ENCODE results near the gene WWC2.

DNA sequence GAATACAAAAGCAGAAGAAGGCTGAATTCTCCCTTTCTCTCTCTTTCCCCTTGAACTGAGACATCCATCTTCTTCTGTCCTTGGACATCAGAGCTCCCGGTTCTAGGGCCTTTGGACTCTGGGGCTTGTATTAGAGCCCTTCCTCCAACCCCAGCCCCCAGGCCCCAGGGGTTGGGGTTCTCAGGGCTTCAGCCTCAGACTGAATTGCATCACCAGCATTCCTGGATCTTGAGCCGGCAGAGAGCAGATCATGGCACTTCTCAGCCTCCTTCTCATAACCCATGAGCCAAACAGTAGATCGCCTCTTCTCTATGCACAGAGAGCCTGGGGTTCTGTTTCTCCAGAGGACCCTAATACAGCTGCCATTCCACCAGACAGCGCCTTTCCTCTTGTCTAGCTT is 248.5 kb downstream of the WWC2 start:
- TF ChIP-seq ZNF558 (tag by site-specific recombination; IDR thresholded peaks at IDR 0.05) (no peak), ZNF184 (tag by site-specific recombination; IDR thresholded peaks at IDR 0.05) (no peak), ZNF138 (tag by site-specific recombination; IDR thresholded peaks at IDR 0.05; ENCODE audit: borderline replicate concordance) (no peak), KLF8 (tag by site-specific recombination; IDR thresholded peaks at IDR 0.05) (no peak), ZNF211 (tag by site-specific recombination; IDR thresholded peaks at IDR 0.05; ENCODE audit: low read depth) (no peak), HOXA7 (CRISPR knock-in tag; IDR thresholded peaks at IDR 0.05; ENCODE audit: borderline replicate concordance) (no peak), ZNF266 (tag by site-specific recombination; IDR thresholded peaks at IDR 0.05; ENCODE audit: low read depth) (no peak), ZNF292 (tag by site-specific recombination; IDR thresholded peaks at IDR 0.05; ENCODE audit: borderline replicate concordance, low read depth) (no peak)
- TF ChIP-seq, protein P1, sequence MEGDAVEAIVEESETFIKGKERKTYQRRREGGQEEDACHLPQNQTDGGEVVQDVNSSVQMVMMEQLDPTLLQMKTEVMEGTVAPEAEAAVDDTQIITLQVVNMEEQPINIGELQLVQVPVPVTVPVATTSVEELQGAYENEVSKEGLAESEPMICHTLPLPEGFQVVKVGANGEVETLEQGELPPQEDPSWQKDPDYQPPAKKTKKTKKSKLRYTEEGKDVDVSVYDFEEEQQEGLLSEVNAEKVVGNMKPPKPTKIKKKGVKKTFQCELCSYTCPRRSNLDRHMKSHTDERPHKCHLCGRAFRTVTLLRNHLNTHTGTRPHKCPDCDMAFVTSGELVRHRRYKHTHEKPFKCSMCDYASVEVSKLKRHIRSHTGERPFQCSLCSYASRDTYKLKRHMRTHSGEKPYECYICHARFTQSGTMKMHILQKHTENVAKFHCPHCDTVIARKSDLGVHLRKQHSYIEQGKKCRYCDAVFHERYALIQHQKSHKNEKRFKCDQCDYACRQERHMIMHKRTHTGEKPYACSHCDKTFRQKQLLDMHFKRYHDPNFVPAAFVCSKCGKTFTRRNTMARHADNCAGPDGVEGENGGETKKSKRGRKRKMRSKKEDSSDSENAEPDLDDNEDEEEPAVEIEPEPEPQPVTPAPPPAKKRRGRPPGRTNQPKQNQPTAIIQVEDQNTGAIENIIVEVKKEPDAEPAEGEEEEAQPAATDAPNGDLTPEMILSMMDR (tag by site-specific recombination; IDR thresholded peaks at IDR 0.05) = no peak
- TF ChIP-seq, protein P2, sequence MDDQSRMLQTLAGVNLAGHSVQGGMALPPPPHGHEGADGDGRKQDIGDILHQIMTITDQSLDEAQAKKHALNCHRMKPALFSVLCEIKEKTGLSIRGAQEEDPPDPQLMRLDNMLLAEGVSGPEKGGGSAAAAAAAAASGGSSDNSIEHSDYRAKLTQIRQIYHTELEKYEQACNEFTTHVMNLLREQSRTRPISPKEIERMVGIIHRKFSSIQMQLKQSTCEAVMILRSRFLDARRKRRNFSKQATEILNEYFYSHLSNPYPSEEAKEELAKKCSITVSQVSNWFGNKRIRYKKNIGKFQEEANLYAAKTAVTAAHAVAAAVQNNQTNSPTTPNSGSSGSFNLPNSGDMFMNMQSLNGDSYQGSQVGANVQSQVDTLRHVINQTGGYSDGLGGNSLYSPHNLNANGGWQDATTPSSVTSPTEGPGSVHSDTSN (CRISPR knock-in tag; IDR thresholded peaks at IDR 0.05) = no peak
- TF ChIP-seq, protein P3, sequence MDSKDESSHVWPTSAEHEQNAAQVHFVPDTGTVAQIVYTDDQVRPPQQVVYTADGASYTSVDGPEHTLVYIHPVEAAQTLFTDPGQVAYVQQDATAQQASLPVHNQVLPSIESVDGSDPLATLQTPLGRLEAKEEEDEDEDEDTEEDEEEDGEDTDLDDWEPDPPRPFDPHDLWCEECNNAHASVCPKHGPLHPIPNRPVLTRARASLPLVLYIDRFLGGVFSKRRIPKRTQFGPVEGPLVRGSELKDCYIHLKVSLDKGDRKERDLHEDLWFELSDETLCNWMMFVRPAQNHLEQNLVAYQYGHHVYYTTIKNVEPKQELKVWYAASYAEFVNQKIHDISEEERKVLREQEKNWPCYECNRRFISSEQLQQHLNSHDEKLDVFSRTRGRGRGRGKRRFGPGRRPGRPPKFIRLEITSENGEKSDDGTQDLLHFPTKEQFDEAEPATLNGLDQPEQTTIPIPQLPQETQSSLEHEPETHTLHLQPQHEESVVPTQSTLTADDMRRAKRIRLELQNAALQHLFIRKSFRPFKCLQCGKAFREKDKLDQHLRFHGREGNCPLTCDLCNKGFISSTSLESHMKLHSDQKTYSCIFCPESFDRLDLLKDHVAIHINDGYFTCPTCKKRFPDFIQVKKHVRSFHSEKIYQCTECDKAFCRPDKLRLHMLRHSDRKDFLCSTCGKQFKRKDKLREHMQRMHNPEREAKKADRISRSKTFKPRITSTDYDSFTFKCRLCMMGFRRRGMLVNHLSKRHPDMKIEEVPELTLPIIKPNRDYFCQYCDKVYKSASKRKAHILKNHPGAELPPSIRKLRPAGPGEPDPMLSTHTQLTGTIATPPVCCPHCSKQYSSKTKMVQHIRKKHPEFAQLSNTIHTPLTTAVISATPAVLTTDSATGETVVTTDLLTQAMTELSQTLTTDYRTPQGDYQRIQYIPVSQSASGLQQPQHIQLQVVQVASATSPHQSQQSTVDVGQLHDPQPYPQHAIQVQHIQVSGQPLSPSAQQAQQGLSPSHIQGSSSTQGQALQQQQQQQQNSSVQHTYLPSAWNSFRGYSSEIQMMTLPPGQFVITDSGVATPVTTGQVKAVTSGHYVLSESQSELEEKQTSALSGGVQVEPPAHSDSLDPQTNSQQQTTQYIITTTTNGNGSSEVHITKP (tag by site-specific recombination; IDR thresholded peaks at IDR 0.05) = no peak
